ENCODE data around the gene KLHL18.
"Not testable (repeated sequence)": the region's sequence is repeated elsewhere in the genome, so short reads cannot be mapped to it uniquely, and the experiment has no call there.

Gene KLHL18

DNA sequence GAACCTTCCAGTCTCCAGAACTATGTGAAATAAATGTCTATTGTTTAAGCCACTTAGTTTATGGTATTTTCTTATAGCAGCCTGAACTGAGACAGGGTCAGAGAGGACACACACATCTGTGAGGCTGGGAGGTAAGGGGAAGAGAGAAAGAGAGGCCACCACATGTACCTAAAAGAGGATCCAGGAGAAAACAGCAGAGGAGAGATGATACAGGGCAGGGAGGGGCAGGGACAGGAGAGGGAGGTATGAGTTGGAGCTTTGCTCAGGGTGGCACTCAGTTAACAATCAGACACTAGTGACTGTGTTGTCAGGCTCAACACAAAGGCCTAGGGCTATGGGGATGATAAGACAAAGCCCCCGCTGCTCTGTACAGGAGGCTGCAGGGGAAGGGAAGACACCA lies 17.7 kb upstream of the KLHL18 start:
- ATAC-seq: peak; percentile 67
- Mint-ChIP-seq H3K9me3 (no peaks in the 10 kb centered on the region), H3K36me3 (no peaks in the 10 kb centered on the region), H3K27ac (peak overlapping the region; percentile 50), H3K4me3 (no peak overlapping the region), H3K4me1 (peaks cover 27% of the 10 kb centered on the region), H3K27me3 (no peaks in the 10 kb centered on the region)

DNA sequence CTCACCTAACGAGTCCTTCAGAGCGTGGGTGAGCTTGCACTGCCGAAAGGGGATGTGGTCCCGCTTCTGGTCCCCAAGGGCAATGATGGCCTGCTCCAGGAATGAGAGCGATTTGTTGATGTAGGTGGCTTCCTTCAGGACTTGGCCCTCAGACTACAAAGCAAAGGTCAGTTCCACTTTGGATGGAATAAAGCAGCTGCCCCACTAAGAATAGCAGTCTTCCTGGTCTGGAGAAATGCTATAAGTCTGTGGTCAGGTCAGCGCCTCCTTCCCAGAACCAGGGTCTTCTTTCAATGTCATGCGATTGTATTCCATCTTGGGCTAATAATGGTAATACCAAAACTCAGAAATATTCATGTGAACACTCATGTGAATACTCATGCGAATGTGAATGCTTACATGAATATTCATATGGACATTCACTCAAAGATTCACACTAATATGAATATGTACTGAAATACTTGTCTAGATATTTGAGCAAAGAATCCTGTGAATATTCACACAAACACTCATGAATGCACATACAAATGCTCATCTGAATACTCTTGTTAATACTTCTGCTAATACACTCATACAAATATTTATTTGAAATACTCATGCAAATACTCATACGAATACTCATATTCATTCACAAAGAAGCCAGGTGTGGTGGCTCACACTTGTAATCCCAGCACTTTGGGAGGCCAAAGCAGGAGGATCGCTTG lies 16.9 kb upstream of the KLHL18 start:
- Mint-ChIP-seq H3K4me3 (no peak overlapping the region), H3K4me1 (peaks cover 27% of the 10 kb centered on the region), H3K27ac (no peak overlapping the region), H3K9me3 (no peaks in the 10 kb centered on the region), H3K36me3 (no peaks in the 10 kb centered on the region), H3K27me3 (no peaks in the 10 kb centered on the region)
- no peak for ATAC-seq

DNA sequence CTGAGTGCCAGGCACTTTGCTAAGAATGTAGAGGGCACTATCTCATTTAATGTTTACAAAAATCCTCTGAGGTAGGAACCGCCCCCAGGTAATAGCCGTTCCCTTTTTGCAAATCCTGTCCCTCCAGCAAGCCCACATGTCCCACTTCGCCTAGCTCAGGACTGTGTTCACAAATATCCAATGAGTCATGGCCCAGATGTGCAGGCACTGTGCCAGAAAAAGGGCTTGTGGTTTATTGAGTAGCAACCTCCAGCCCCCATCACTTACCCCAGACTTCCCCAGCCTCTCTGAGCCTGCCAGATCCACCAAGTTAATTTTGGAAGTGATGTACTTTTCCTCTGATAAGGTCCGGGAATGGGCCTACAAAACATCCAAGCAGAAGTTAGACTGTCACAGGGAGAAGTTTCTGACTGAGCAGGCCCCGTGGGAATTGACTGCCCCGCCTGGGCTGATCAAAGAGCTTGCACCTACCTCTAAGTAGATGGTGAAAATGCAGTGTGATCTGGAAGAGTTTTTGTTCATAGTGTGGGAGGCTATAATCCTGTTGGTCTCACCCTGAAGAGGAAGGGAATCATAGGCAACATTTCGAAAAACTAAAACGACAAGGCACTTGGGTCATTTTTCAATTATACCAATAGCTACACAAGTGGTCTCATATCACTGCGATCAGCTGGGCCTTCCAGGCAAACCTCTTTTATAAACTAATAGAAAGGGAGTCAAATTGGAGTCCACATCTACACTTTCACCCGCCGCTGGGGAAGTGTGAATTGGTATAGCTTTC lies 15.8 kb upstream of the KLHL18 start:
- H3K27me3 Mint-ChIP-seq: no peaks in the 10 kb centered on the region
- no peaks in the 10 kb centered on the region for H3K9me3 Mint-ChIP-seq
- peak; percentile 76 for ATAC-seq
- H3K27ac Mint-ChIP-seq: peak overlapping the region; percentile 40
- H3K4me1 Mint-ChIP-seq: peaks cover 27% of the 10 kb centered on the region
- H3K4me3 Mint-ChIP-seq: no peak overlapping the region
- H3K36me3 Mint-ChIP-seq: no peaks in the 10 kb centered on the region

GRCh38 chr3:47267490-47267824 lies 15.3 kb upstream of the KLHL18 start:
- Mint-ChIP-seq H3K27ac (no peak overlapping the region), H3K27me3 (no peaks in the 10 kb centered on the region), H3K4me3 (no peak overlapping the region), H3K9me3 (no peaks in the 10 kb centered on the region), H3K4me1 (peaks cover 27% of the 10 kb centered on the region), H3K36me3 (no peaks in the 10 kb centered on the region)
- ATAC-seq: no peak

GRCh38 chr3:47270526-47270925 lies 12.2 kb upstream of the KLHL18 start:
- no peak for ATAC-seq
- Mint-ChIP-seq H3K9me3 (no peaks in the 10 kb centered on the region), H3K4me3 (no peak overlapping the region), H3K36me3 (no peaks in the 10 kb centered on the region), H3K27me3 (no peaks in the 10 kb centered on the region), H3K27ac (no peak overlapping the region), H3K4me1 (peaks cover 18% of the 10 kb centered on the region)

DNA sequence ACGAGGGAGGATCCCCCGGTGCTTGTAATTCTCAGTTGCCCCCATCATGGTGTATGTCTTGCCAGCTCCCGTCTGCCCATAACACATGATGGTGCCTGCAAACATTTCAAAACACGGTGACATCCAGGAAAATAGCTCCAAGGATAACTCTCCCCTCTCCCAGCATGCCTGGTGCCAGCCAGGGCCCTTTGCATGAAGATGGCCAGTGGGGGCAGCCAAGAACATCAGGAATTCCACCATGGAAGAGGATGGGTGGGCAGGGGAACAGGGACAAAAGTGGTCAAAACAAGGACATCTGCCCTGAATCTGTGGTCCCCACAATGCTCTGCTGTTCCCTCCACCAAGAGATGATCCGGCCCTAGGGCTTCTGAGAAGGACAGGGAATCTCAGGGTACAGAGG lies 9.2 kb upstream of the KLHL18 start:
- H3K4me1 Mint-ChIP-seq: no peaks in the 10 kb centered on the region

GRCh38 chr3:47274652-47275051 lies 8.1 kb upstream of the KLHL18 start:
- Mint-ChIP-seq H3K27ac (no peak overlapping the region), H3K4me1 (no peaks in the 10 kb centered on the region), H3K36me3 (no peaks in the 10 kb centered on the region), H3K9me3 (no peaks in the 10 kb centered on the region), H3K4me3 (no peak overlapping the region), H3K27me3 (no peaks in the 10 kb centered on the region)
- ATAC-seq: no peak

More for the DNA sequence above, 9.2 kb upstream of the KLHL18 start:
- no peak for ATAC-seq
- Mint-ChIP-seq H3K27me3 (no peaks in the 10 kb centered on the region), H3K36me3 (no peaks in the 10 kb centered on the region), H3K4me3 (no peak overlapping the region), H3K27ac (no peak overlapping the region), H3K9me3 (no peaks in the 10 kb centered on the region)

- H3K9me3 Mint-ChIP-seq: no peaks in the 10 kb centered on the region
- H3K27me3 Mint-ChIP-seq: no peaks in the 10 kb centered on the region
- no peak overlapping the region for H3K27ac Mint-ChIP-seq
- no peaks in the 10 kb centered on the region for H3K36me3 Mint-ChIP-seq
- H3K4me1 Mint-ChIP-seq: peaks cover 10% of the 10 kb centered on the region
- H3K4me3 Mint-ChIP-seq: no peak overlapping the region
- ATAC-seq: no peak
These were observed 6.2 kb upstream of the KLHL18 start for GRCh38 chr3:47276558-47276957.

GRCh38 chr3:47280519-47280918 lies 2.2 kb upstream of the KLHL18 start:
- no peak for ATAC-seq
- Mint-ChIP-seq H3K36me3 (peaks cover 8% of the 10 kb centered on the region), H3K4me3 (no peak overlapping the region), H3K27ac (no peak overlapping the region), H3K4me1 (peaks cover 35% of the 10 kb centered on the region), H3K27me3 (no peaks in the 10 kb centered on the region), H3K9me3 (no peaks in the 10 kb centered on the region)

- peaks cover 21% of the 10 kb centered on the region for H3K36me3 Mint-ChIP-seq
- no peaks in the 10 kb centered on the region for H3K27me3 Mint-ChIP-seq
- peaks cover 47% of the 10 kb centered on the region for H3K4me1 Mint-ChIP-seq
- peak overlapping the region; percentile 98 for H3K4me3 Mint-ChIP-seq
- H3K9me3 Mint-ChIP-seq: no peaks in the 10 kb centered on the region
- peak; percentile 21 for ATAC-seq
- H3K27ac Mint-ChIP-seq: peak overlapping the region; percentile 96
These were observed 421 bp downstream of the KLHL18 start for GRCh38 chr3:47283193-47283537.

- peak overlapping the region; percentile 96 for H3K27ac Mint-ChIP-seq
- H3K4me3 Mint-ChIP-seq: peak overlapping the region; percentile 98
- H3K4me1 Mint-ChIP-seq: peaks cover 47% of the 10 kb centered on the region
- no peaks in the 10 kb centered on the region for H3K27me3 Mint-ChIP-seq
- H3K36me3 Mint-ChIP-seq: peaks cover 25% of the 10 kb centered on the region
- no peaks in the 10 kb centered on the region for H3K9me3 Mint-ChIP-seq
- ATAC-seq: peak; percentile 40
These were observed 1.0 kb downstream of the KLHL18 start for GRCh38 chr3:47283591-47284364.

- peaks cover 45% of the 10 kb centered on the region for H3K36me3 Mint-ChIP-seq
- H3K9me3 Mint-ChIP-seq: no peaks in the 10 kb centered on the region
- peaks cover 75% of the 10 kb centered on the region for H3K4me1 Mint-ChIP-seq
- H3K27me3 Mint-ChIP-seq: no peaks in the 10 kb centered on the region
- no peak overlapping the region for H3K4me3 Mint-ChIP-seq
- ATAC-seq: no peak
- peak overlapping the region; percentile 77 for H3K27ac Mint-ChIP-seq
These were observed 6.5 kb downstream of the KLHL18 start for GRCh38 chr3:47288966-47289910.

DNA sequence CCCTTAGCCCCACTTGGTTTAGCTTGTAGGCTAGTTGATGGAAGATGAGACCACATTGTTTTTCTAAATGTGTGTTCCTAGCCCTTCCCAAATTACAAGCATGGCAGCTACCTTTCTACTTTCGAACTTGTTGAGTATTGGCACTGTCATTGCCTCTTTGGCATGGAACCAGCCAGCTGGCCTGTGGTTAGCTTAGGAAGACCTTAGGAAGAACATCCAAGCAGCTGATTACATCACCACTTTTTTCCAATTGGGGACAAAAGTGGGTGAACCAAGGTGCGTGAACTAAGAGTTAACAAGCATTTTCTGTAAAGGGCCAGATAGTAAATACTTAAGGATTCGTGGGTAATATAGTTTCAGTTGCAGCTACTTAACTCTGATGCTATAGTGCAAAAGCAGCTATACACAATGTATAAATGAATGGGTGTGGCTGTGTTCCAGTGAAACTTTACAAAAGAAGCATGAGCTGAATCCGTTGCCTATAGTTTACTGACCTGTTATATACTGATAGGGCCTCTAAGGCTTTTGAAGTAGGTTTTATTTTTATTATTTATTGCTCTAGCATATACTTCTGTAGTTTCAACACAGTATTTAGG lies 8.5 kb downstream of the KLHL18 start:
- H3K4me1 Mint-ChIP-seq: peaks cover 79% of the 10 kb centered on the region
- H3K27ac Mint-ChIP-seq: peak overlapping the region; percentile 77

DNA sequence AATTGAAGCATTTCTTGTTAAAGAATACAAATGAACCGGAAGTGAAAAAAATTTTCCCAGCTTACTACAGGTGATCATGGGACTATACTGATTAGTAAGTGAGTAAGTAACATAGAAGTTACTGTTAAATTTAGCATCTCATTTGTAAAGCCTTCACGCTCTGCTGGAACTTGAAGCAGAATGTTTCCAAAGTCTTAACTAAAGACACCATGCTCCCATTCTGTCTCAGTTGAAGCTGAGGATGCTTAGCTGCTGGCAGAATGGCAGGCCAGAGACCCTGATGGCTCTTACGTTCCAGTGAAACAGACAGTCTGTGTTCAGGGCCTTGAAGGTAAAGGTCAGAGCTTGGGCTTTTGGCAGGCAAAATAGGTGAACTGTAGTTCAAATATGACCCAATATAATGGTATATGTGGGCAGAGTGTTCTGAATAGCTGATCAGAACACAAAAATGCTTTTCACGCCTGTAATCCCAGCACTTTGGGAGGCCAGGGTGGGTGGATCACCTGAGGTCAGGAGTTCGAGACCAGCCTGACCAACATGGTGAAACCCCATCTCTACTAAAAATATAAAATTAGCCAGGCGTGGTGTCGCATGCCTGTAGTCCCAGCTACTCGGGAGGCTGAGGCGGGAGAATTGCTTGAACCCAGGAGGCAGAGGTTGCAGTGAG lies 9.1 kb downstream of the KLHL18 start:
- peak overlapping the region; percentile 77 for H3K27ac Mint-ChIP-seq
- H3K4me1 Mint-ChIP-seq: peaks cover 81% of the 10 kb centered on the region
- H3K4me3 Mint-ChIP-seq: peak overlapping the region; percentile 43
- H3K36me3 Mint-ChIP-seq: peaks cover 58% of the 10 kb centered on the region
- not testable (repeated sequence) for H3K9me3 Mint-ChIP-seq, H3K27me3 Mint-ChIP-seq
- ATAC-seq: peak; percentile 86

More for the DNA sequence above, 8.5 kb downstream of the KLHL18 start:
- peaks cover 57% of the 10 kb centered on the region for H3K36me3 Mint-ChIP-seq
- H3K9me3 Mint-ChIP-seq: no peaks in the 10 kb centered on the region
- no peaks in the 10 kb centered on the region for H3K27me3 Mint-ChIP-seq
- no peak overlapping the region for H3K4me3 Mint-ChIP-seq
- no peak for ATAC-seq
